Stimulated activated CD4-positive, alpha-beta T cell treated with anti-CD3 and anti-CD28 coated beads, Interleukin-1b, Interleukin-23, amount 100 ng/mL, for 48 hours (primary cell): ENCODE measurements around the gene POLR1D.

Experiments used
- DNase-seq: peaks from one replicate; pipeline ENCODE4 v3.0.0-alpha.2; 2020

Gene POLR1D

DNA sequence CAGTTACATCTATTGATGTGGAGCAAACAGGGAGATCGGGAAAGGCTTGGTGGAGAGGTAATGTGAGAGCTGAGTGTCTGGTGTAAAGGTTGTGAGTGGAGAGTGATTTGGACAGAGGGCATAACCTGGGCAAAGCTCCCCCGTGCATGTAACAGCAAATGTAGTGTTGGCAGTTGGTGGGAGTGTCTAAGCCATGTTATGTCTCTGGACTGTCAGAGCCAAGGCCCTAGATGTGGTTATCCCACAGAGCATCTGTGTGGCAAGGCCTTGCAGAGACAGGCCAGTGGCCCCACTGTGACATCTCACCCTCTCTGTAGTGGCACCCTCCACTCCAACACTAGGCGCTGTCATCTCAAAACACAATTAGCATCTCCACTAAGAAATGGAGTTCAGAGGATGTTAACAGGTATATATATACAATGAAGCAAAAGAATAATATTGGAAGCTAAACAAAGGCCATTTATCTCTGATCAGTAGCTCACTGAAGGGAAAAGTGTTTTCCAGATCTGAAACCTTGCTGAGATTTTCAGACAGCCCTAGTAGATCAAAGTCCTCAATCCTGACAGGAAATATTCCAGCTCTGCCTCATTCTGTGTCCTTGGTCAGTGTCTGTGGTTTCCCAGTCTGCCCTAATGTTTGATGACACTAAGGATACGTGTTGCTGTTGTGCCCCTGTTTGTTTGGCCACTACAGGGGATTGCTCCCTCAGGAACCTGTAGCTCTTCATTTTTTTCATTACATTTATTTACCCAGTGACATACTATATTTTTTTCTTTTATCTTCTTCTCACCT, 20.2 kb downstream of the POLR1D start:
- no peak for DNase-seq

DNA sequence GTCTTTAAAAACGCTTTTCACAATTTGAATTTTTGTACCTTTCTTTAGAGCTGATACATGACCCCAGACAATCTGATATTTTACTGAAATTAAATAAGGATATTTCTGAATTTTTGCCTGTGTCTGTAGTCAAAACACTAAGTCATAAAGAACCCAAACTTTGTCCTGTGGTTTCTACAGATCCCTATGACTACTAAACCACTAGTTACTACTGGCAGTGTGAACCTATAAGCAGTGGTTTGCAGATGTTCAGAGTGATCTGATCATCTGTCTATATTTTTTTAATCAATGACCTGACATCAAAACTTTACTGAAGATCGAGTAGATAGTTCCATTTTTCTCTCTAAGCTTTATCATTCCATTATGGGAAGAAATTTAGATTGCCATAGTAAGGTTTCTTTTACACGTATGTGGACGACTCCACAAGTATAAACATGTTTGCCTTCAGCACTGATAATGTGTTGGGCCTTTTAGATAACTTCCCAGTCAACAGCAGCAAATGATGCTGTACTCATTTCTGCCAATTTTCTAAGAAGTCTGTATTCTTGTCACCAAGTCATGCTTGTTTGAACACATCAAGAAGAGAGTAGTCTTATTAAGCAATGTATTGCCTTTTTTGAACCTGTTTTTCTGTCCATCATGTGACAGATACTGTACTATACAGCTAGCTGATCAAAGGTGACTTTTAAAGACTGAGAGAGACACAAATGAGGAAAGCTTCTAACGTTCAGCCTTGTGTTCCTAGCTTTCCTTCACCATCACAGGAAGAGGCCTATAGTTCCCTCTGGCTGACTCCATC, 21.8 kb downstream of the POLR1D start:
- DNase-seq: no peak

DNA sequence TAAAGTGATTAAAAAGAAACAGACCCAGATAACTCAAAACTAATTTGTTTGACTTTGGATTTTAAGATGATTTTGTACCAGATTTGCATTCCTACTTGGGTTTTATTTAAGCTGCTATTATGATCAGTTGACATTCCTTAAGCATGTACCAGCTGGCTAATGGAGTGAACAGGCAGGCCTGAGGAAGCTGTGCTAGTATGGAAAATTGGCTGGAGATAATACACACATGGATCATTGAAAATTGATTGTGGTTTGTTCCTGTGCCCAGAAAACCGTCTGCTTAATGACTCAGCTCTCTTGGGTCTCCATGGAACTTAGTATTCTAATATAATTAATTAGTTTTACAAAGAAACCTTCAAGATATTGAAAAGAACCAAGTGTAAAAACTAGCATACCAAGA, 22.6 kb downstream of the POLR1D start:
- DNase-seq: no peak

DNA sequence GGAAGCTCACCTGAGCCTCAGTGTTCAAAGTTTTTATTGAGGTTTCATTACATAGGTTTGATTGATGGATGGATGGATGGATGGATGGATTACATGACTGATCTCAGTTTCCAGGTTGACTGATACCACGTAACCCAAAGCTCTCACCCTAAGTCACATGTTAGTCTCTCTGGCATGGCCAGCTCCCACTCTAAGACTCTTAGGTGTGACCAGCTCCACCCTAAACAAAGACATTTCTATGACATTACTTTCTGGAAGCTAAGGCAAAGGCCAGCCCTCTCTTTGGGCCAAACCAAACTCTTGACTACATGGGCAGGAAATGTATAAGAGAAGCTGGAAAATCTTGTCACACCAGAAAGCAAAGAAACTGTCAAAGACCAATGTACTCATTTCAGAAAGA, 28.6 kb downstream of the POLR1D start:
- DNase-seq: no peak

DNA sequence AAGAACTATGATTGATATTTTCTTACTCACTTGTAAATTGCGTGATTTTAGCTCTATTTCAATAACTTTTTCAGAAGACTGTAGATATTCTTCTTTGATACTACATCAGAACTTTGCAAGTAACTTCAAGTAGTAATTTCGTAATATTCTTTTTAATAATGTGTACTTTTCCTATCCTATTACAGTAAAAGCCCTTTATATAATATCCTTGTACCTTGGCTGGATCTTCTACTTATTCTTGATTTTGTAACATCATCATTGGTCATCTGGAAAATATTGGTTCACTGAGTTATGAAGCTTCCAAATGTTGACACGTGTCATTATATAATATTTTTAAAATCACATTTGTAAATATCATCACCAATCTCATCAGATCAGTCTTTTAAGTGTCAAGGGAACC, 32.4 kb downstream of the POLR1D start:
- DNase-seq: no peak

DNA sequence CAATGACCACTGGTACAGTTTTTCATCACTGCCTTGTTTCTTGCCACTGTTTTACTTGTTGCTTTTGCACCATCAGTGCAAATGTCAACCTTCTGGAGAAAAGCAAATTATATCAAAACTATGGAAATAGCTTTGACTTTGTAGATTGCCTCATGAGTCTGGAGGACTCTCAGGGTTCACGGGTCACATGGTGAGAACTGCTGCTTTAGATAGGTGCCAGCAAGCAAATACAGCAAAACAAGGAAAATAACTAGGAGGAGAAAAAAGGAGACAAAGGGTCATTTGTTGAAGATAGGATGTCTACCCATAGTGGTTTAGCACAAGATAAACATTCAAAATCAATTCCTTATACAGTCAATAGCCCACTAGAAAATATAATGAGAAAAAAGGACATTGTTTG, 33.1 kb downstream of the POLR1D start:
- no peak for DNase-seq

DNA sequence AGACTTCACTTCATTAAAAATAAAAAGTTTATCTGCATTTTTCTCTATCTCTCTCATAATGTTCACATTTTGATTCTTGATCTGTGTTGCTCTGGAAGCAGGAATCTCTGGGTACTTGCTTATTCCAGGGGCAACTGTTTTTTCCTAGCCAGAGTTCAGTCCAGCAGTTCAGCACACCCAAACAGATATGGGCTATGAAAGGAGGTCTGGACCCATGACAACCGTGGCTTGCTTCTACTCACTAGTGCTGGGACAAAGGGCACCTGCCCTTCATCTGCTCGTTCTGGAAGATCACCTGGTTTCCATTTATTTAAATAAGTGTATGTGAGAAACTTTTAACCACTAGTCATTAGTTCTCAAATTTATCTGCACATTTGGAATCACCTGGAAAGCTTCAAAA, 36.0 kb downstream of the POLR1D start:
- DNase-seq: no peak

DNA sequence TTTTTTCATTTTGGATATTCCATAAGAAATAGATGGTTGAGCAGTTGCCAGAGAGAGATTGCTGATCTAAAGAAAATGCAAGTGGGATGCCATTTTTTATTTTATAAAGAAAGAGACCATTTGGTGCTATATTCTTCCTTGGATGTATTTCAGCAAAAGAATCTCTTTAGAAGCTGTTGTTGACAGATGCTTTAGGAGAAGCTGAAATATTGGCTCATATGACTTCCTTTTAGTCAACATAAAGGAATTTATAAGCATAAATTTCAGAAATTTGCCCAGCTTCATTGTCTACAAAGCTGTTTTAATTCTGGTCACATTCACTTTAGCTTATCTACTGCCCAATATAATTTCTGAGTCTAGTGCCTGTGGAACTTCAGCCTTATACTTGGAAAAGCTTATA, 36.9 kb downstream of the POLR1D start:
- no peak for DNase-seq

DNA sequence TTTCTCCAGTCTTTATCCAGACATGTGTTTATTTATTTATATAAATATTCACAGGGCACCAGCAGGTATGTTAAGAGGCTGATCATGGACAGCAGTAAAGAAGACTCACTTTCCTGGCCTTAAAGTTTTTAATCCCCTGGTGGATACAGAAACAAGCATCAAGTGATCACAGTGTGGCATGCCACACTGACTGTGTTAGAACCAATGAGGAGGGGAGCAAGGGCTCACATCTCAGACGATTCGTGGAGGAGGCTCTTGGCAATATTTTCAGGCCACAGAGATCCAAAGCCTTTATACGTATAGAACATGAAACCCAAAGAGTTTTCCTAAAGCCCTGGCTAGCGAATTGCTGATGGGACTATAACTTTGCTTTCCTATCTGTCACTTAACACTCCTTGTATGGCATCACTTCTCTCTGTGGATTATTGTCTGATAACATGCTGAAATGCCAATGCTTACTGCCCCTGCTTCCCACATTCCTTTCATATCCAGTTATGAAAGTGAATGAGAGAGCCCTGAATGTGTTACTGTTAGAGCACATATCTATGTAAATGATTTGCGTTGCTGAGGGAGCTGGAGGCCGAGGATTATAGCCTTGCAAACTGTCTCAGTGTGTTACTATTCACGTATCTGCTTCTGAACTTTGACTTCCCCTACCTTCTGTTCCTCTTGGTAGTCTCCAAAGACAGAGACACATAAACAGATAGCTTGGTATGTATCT, 37.6 kb downstream of the POLR1D start:
- DNase-seq: no peak

DNA sequence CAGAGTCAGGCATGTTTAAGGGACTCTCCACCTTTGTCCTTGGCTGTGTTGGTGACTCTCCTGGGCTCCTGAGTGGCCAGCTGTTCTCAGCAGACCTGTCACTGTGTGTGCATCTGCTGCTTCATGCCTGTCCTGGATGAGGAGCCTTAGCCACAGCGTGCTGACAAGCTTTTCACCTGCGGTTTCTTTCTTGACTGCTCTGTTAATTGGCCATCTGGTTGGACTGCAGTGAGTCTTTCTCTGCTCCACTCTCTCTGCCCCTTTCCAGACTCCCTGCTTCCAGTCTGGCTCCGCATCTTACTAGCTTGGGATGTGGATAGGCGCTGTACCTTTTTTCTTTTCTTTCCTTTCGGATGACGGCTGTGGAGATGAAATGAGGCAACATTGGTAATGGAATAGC, 38.8 kb downstream of the POLR1D start:
- no peak for DNase-seq

DNA sequence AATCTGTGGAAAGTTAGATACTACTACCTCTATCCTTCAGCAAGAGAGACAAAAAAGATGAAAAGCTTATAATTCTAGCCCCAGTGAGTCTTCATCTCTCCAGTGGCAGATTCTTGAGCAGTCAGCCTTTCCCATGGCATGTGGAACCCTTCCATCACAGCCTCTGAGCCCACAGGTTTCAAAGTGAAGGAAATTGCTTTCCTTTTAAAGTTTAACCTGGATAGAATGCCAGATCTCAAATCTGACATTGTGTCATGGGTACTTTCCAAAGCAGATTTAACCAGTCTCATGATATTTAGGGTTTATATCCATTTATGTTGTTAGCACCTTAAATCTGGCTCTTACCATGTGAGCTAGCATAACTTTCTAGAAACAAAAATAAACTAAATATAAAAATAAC, 39.3 kb downstream of the POLR1D start:
- DNase-seq: no peak

DNA sequence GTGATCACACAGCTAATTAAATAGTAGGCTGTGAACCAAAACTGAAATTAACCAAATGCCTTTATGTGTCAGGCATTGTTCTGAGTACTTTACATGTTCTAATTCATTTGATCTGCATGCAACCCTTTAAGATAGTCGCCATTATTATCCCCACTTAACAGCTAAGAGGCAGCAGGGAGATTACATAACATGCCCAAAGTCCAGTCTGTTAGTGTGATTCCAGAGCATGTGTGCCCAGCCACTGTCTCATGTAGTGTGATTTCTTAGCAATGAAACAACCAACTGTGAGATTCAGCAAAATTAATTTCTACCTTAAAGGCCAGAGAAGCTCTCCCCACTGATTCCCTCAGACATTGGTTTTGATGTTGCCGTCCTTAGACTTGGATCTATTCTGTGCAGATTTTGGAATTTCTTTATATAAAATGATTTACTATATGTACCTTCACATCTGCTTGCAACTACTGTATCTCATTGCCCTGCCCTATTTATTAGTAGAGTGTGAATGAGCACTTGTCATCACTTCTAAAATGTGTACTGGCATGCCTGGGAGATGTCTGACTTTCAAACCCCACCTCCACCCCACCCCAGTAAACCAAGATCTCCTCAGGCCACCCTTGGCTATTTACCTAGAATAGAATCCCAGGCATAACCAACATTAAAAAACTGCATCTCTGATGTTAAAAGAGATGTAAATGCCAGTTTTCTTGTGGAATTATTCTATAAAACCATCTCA, 41.2 kb downstream of the POLR1D start:
- no peak for DNase-seq

DNA sequence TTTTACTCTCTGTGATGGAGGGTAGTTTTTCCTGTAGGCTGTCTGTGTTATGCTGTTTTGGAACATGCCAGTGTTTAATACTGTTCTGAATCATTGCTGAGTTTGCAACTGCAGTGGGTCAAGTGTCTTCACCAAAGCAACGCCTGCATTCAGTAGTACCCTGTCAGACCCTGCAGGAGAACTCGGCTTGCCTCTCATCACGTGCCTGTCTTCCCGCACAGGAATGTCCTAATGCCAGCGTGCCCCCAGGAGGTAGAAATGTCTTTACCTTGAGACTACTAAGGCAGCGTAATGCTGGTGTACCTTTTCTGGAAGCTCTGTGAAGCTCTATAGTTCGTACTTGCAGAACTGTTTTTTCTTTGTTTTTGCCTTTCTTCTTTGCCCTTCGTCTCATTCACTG, 42.3 kb downstream of the POLR1D start:
- DNase-seq: no peak

DNA sequence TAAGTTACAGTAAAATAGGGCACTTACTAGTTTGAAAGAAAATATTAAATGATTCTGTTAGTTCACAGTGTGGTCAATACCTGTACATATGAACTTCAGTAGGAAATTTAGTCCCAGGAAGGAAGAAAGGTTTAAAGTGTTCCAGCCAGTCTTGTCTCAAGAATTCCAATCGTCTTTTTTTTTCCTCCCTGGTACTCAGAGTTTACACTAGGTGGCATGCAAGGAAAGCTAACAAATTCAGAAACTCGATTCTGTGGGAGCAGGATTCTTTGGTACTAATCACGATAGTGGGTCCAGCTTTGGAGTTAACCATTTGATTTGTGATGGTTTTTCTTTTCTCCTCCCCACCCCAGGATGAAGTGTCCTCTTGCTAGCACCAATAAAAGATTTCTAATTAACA, 43.6 kb downstream of the POLR1D start:
- no peak for DNase-seq

DNA sequence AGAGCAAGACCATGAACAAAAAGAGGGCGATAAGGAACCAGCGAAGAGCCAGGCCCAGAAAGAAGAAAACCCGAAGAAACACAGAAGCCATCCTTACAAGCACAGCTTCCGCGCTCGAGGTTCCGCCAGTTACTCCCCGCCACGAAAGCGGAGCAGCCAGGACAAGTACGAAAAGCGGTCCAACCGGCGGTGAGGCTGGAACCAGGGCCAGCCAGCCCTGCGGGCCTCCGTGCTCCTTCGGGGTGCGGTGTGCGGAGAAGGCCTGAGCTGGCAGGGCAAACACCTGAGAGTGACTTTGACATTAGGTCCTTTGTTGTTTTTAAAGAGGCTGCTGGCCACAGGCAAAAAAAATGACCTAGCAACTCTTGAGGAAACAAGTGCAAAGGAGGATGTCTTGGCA, 44.1 kb downstream of the POLR1D start:
- no peak for DNase-seq

DNA sequence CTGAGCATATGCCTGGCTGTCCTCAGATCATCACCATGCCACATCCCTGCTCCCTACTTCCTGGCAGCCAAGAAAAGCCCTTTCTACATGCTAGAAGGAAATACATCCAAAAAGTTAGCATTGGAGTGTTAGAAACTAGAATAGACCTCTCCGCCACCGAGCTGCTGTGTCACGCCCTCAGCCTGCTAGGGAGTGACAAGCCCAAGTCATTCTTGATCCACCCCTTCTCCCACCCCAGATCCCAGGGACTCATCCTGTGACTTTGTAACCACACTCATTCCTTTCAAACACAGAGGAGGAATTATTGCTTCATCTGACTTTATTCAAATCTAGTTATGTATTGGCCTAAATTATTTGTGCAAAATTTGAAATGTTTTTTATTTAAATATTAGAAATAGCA, 45.3 kb downstream of the POLR1D start:
- no peak for DNase-seq

DNA sequence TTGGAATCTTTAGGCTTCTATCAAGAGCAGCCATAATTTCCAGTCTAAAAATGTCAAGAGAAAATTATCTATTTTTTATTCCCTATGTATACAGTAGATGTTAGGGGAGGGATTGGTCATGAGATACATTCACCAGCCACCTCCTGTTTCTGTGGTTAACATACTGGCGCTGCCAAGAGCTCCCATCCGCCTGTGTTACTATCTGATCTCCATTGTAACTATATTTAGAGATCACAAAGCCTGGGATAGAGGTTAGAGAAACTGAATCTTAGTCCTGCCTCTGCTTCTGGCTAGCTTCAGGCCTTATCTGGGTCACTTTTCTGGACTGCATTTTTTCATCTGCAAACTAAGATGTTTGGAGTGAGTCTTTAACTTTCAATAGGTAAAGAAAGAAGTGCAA, 46.3 kb downstream of the POLR1D start:
- DNase-seq: no peak

DNA sequence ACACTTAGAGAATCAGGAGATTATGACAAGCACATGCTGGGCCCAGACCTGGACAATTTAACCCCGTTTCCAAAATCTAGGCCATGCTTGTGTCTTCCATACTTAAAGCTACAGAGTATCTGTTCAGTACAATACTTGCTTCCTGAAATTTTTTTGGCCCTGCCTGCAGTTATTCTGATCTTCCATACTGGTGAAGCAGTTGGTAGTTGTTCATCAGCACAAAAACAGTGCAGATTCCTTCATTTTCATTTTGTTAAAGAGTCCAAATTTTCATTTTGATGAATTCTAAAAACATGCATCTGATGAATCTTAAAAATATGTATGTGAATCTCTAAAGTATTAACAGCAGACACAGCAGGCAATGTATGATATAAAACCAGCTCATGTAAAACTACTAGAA, 49.2 kb downstream of the POLR1D start:
- no peak for DNase-seq

DNA sequence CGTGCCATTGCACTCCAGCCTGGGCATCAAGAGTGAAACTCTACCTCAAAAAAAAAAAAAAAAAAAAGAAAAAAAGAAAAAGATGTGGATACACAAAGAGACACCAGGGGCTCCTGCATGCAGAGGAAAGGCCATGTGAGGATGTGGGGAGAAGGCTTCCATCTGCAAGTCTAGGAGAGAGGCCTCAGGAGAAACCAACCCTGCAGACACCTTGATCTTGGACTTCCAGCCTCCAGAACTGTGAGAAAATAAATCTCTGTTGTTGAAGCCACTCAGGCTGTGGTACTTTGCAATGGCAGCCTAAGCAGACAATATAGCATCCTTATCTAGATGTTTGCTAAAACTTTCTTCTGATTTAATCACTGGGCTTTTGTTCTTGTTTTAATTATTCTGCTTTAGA, 50.3 kb downstream of the POLR1D start:
- no peak for DNase-seq
